ENCODE data around the gene KLC4. TPM values are rescaled to one million over a fixed set of nuclear protein-coding genes. Genes with fewer than 3 reads are reported as not detected.

Gene KLC4
- total RNA-seq, 3 donors from 2014 or later = 20.5 to 33.7 (median 21.0) TPM

GRCh38 chr6:43070028-43070632 lies 10.7 kb downstream of the KLC4 start:
- intact Hi-C loops (cut with DNase I; ENCODE audit: low total_unique reads) = no loop called here
- no peaks in the 10 kb centered on the region for H3K36me3 ChIP-seq
- H3K9me3 ChIP-seq = no peaks in the 10 kb centered on the region
- TF ChIP-seq CTCF (IDR thresholded peaks at IDR 0.05) (peak; percentile 22 to 40 (median 33)), POLR2A (IDR thresholded peaks at IDR 0.05) (no peak), POLR2AphosphoS5 (IDR thresholded peaks at IDR 0.05) (no peak)
- H3K4me3 ChIP-seq = no peak overlapping the region
- H3K27me3 ChIP-seq = no peaks in the 10 kb centered on the region
- H3K27ac ChIP-seq = no peak overlapping the region
- no peak for DNase-seq (ENCODE audit: low spot score in 2 of 2)
- H3K4me1 ChIP-seq = no peaks in the 10 kb centered on the region

GRCh38 chr6:43074847-43075669 lies 15.6 kb downstream of the KLC4 start:
- peaks cover 0 to 3% of the 10 kb centered on the region in 2 donors for H3K4me1 ChIP-seq
- peak overlapping the region; percentile 82 to 89 for H3K27ac ChIP-seq
- no peaks in the 10 kb centered on the region for H3K9me3 ChIP-seq
- peak overlapping the region in 2 of 3 donors; percentile 85 to 88 for H3K4me3 ChIP-seq
- no peaks in the 10 kb centered on the region for H3K36me3 ChIP-seq
- TF ChIP-seq POLR2A (IDR thresholded peaks at IDR 0.05) (no peak), POLR2AphosphoS5 (IDR thresholded peaks at IDR 0.05) (no peak), CTCF (IDR thresholded peaks at IDR 0.05) (no peak)
- DNase-seq (ENCODE audit: low spot score in 2 of 2) = no peak
- intact Hi-C loops (cut with DNase I; ENCODE audit: low total_unique reads) = no loop called here
- no peaks in the 10 kb centered on the region for H3K27me3 ChIP-seq

DNA sequence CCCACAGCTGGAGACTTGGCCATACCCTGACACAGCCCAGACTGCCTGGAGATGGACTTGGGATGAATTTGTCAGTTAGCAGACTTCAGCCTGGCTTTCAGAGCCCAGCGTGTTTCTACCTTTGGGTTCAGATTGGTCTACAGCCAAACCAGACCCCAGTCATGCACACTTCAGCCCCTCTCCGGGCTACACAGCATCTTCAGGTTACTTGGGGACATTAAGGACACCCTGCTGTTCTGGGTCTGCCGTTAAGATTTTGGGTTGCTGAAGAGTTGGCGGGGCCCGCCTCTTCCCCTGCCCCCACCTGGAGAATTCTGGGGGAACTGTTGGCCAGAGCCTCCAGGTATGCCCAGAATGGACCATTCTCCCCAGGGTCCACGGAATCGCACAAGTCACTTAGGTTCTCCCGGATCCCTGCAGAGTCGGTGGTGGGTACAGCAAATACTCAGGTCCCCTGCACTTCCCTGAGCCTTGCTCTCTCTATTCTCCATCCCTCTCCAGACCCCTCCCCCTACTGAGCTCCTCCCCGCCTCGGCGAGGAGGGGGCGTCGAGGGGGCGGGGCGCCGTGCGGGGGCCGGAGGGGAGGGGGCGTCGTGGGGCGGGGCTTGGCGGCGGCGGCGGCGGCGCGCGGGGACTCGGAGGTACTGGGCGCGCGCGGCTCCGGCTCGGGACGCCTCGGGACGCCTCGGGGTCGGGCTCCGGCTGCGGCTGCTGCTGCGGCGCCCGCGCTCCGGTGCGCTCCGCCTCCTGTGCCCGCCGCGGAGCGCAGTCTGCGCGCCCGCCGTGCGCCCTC lies 16.4 kb downstream of the KLC4 start, which contains the start of gene PTK7:
TSS of gene PTK7 (plus strand) at position 645 of the 794 bp plus-strand sequence. CDS start 175 bp downstream, outside the sequence.
- TF ChIP-seq POLR2A (IDR thresholded peaks at IDR 0.05) = no peak
- TF ChIP-seq POLR2AphosphoS5 (IDR thresholded peaks at IDR 0.05) = no peak
- no peak for TF ChIP-seq CTCF (IDR thresholded peaks at IDR 0.05)
- DNase-seq (ENCODE audit: low spot score in 2 of 2) = peak; percentile 56 to 65
- H3K4me1 ChIP-seq = peaks cover 0 to 3% of the 10 kb centered on the region in 2 donors
- H3K9me3 ChIP-seq = no peaks in the 10 kb centered on the region
- no peaks in the 10 kb centered on the region for H3K27me3 ChIP-seq
- intact Hi-C loops (cut with DNase I; ENCODE audit: low total_unique reads) = no loop called here
- no peaks in the 10 kb centered on the region for H3K36me3 ChIP-seq
- H3K27ac ChIP-seq = peak within 1 kb of the TSS; percentile 82 to 89
- H3K4me3 ChIP-seq = peak within 1 kb of the TSS; percentile 50 to 88 (median 85)

- Histone ChIP-seq H3K27me3 (no peaks in the 10 kb centered on the region), H3K4me1 (peaks cover 0 to 3% of the 10 kb centered on the region in 2 donors), H3K36me3 (no peaks in the 10 kb centered on the region), H3K27ac (peak overlapping the region; percentile 82 to 89), H3K9me3 (no peaks in the 10 kb centered on the region), H3K4me3 (peak overlapping the region; percentile 50 to 88 (median 85))
- no peak for TF ChIP-seq CTCF (IDR thresholded peaks at IDR 0.05)
- TF ChIP-seq POLR2AphosphoS5 (IDR thresholded peaks at IDR 0.05) = no peak
- TF ChIP-seq POLR2A (IDR thresholded peaks at IDR 0.05) = no peak
- intact Hi-C loops (cut with DNase I; ENCODE audit: low total_unique reads) = no loop called here
- peak; percentile 40 to 63 for DNase-seq (ENCODE audit: low spot score in 2 of 2)
Measured at GRCh38 chr6:43076464-43077332, 17.3 kb downstream of the KLC4 start.

Data from breast epithelium (tissue), 4 donors.